ENCODE results near the gene MYO5B.

Gene MYO5B

GRCh38 chr18:49853011-49853410, 341.9 kb downstream of the MYO5B start:
- no peak overlapping the region for H3K4me3 ChIP-seq (ENCODE audit: low read depth, low read length)
- no peak for TF ChIP-seq CTCF (IDR thresholded peaks at IDR 0.05; ENCODE audit: low read depth, low read length)
- DNase-seq (ENCODE audit: low read depth, low spot score): no peak
- in situ Hi-C loops (cut with HindIII; ENCODE audit: low sequenced_read_pairs): no loop called here

GRCh38 chr18:49851624-49852023, 343.3 kb downstream of the MYO5B start:
- no peak for TF ChIP-seq CTCF (IDR thresholded peaks at IDR 0.05; ENCODE audit: low read depth, low read length)
- in situ Hi-C loops (cut with HindIII; ENCODE audit: low sequenced_read_pairs): no loop called here
- DNase-seq (ENCODE audit: low read depth, low spot score): no peak
- no peak overlapping the region for H3K4me3 ChIP-seq (ENCODE audit: low read depth, low read length)

- H3K4me3 ChIP-seq (ENCODE audit: low read depth, low read length): no peak overlapping the region
- in situ Hi-C loops (cut with HindIII; ENCODE audit: low sequenced_read_pairs): no loop called here
- DNase-seq (ENCODE audit: low read depth, low spot score): no peak
- TF ChIP-seq CTCF (IDR thresholded peaks at IDR 0.05; ENCODE audit: low read depth, low read length): no peak
Observed at GRCh38 chr18:49850636-49851035, 344.3 kb downstream of the MYO5B start.

GRCh38 chr18:49849331-49850217, 345.4 kb downstream of the MYO5B start:
- DNase-seq (ENCODE audit: low read depth, low spot score): peak; percentile 92
- no peak for TF ChIP-seq CTCF (IDR thresholded peaks at IDR 0.05; ENCODE audit: low read depth, low read length)
- no peak overlapping the region for H3K4me3 ChIP-seq (ENCODE audit: low read depth, low read length)
- in situ Hi-C loops (cut with HindIII; ENCODE audit: low sequenced_read_pairs): no loop called here

- in situ Hi-C loops (cut with HindIII; ENCODE audit: low sequenced_read_pairs): no loop called here
- TF ChIP-seq CTCF (IDR thresholded peaks at IDR 0.05; ENCODE audit: low read depth, low read length): no peak
- DNase-seq (ENCODE audit: low read depth, low spot score): no peak
- no peak overlapping the region for H3K4me3 ChIP-seq (ENCODE audit: low read depth, low read length)
Observed at GRCh38 chr18:49848115-49848514, 346.8 kb downstream of the MYO5B start.

GRCh38 chr18:49847524-49847923, 347.4 kb downstream of the MYO5B start:
- no peak for DNase-seq (ENCODE audit: low read depth, low spot score)
- in situ Hi-C loops (cut with HindIII; ENCODE audit: low sequenced_read_pairs): no loop called here
- TF ChIP-seq CTCF (IDR thresholded peaks at IDR 0.05; ENCODE audit: low read depth, low read length): no peak
- H3K4me3 ChIP-seq (ENCODE audit: low read depth, low read length): no peak overlapping the region

Measured in astrocyte of the spinal cord (primary cell).